Osteoblast (primary cell): ENCODE measurements around the gene AP1M1. TPM values are rescaled to one million over a fixed set of nuclear protein-coding genes. Genes with fewer than 3 reads are reported as not detected.
A peak's percentile ranks its signal among the peaks of the same experiment; 100 is the strongest.

Experiments used
- DNase-seq: peaks from one replicate; pipeline ENCODE4 v3.0.0; 2011; ENCODE audit warnings: low spot score, mixed read lengths; ENCODE audit not compliant: insufficient read length; ENCODE audit errors: missing footprints
- H2AFZ ChIP-seq: 2 replicates; pipeline ENCODE4 v1.6.0; 2011; ENCODE audit warnings: mild to moderate bottlenecking, low read length
- H3K27ac ChIP-seq: 2 replicates; pipeline ENCODE4 v1.5.1; 2011; ENCODE audit warnings: mild to moderate bottlenecking, low read depth, low read length, moderate library complexity
- H3K27me3 ChIP-seq: 2 replicates; pipeline ENCODE4 v1.6.0; 2012; ENCODE audit warnings: mild to moderate bottlenecking, control low read depth, inconsistent platforms, low read length, moderate library complexity; ENCODE audit not compliant: insufficient read depth
- H3K36me3 ChIP-seq: 2 replicates; pipeline ENCODE4 v1.5.1; 2011; ENCODE audit warnings: mild to moderate bottlenecking, low read length, control low read depth, moderate library complexity; ENCODE audit not compliant: insufficient read depth
- H3K4me1 ChIP-seq: 2 replicates; pipeline ENCODE4 v1.5.1; 2011; ENCODE audit warnings: mild to moderate bottlenecking, low read length, control low read depth, moderate library complexity; ENCODE audit not compliant: insufficient read depth
- H3K4me2 ChIP-seq: 2 replicates; pipeline ENCODE4 v1.6.0; 2011; ENCODE audit warnings: mild to moderate bottlenecking, low read length; ENCODE audit not compliant: insufficient read depth
- H3K4me3 ChIP-seq: fragments of 200-600 bp; sonication (generic); 3 replicates; pipeline ENCODE4 v1.5.1; 2012; ENCODE audit warnings: mild to moderate bottlenecking, low read length, inconsistent platforms; ENCODE audit not compliant: insufficient read depth
- H3K79me2 ChIP-seq: 2 replicates; pipeline ENCODE4 v1.6.0; 2012; ENCODE audit warnings: mild to moderate bottlenecking, low read length, control low read depth, inconsistent platforms; ENCODE audit not compliant: insufficient read depth
- H3K9me3 ChIP-seq: 2 replicates; pipeline ENCODE4 v1.5.1; 2011; ENCODE audit warnings: low read depth, low read length, control low read depth
- H4K20me1 ChIP-seq: 2 replicates; pipeline ENCODE4 v1.6.0; 2012; ENCODE audit warnings: mild to moderate bottlenecking, low read length, control low read depth; ENCODE audit not compliant: insufficient read depth
- CTCF ChIP-seq: IDR thresholded peaks from 2 replicates; pipeline ENCODE4 v1.5.1; 2011; ENCODE audit warnings: mild to moderate bottlenecking, low read depth, low read length, moderate library complexity; ENCODE audit errors: extremely low read depth
- total RNA-seq: library from RNA; depleted of rRNA; stranded (reverse); fragments of >200 nt; gene quantifications from 2 replicates; pipeline ENCODE4 v1.2.3, GENCODE V29; 2012

Gene AP1M1
- total RNA-seq, 1 donor: 52.1 TPM

- peaks cover 20% of the 10 kb centered on the region for H3K27me3 ChIP-seq
- no peak overlapping the region for H3K27ac ChIP-seq
- H3K4me3 ChIP-seq: no peak overlapping the region
- no peak for DNase-seq
- H3K9me3 ChIP-seq: no peaks in the 10 kb centered on the region
- no peaks in the 10 kb centered on the region for H3K36me3 ChIP-seq
- TF ChIP-seq CTCF: no peak
- H4K20me1 ChIP-seq: no peaks in the 10 kb centered on the region
- peak overlapping the region; percentile 16 for H3K4me2 ChIP-seq
- no peaks in the 10 kb centered on the region for H3K79me2 ChIP-seq
- H3K4me1 ChIP-seq: no peaks in the 10 kb centered on the region
- peak overlapping the region; percentile 38 for H2AFZ ChIP-seq
These were observed 75.2 kb downstream of the AP1M1 start for GRCh38 chr19:16272945-16273344.

GRCh38 chr19:16274447-16274846 is 76.7 kb downstream of the AP1M1 start:
- Histone ChIP-seq H2AFZ (no peak overlapping the region), H3K27ac (no peak overlapping the region), H3K36me3 (no peaks in the 10 kb centered on the region), H3K4me3 (no peak overlapping the region), H3K4me2 (no peak overlapping the region), H3K4me1 (peaks cover 5% of the 10 kb centered on the region), H3K79me2 (no peaks in the 10 kb centered on the region), H3K27me3 (peaks cover 20% of the 10 kb centered on the region), H4K20me1 (no peaks in the 10 kb centered on the region), H3K9me3 (no peaks in the 10 kb centered on the region)
- DNase-seq: no peak
- TF ChIP-seq CTCF: no peak

- Histone ChIP-seq H3K79me2 (no peaks in the 10 kb centered on the region), H3K27ac (no peak overlapping the region)
These were observed 82.6 kb downstream of the AP1M1 start for GRCh38 chr19:16280306-16280705.

GRCh38 chr19:16281743-16282142 is 84.0 kb downstream of the AP1M1 start:
- DNase-seq: no peak
- no peak for TF ChIP-seq CTCF
- peaks cover 27% of the 10 kb centered on the region for H3K4me1 ChIP-seq

More at GRCh38 chr19:16280306-16280705, 82.6 kb downstream of the AP1M1 start:
- Histone ChIP-seq H3K9me3 (no peaks in the 10 kb centered on the region), H3K4me1 (peaks cover 20% of the 10 kb centered on the region), H3K4me2 (no peak overlapping the region), H3K4me3 (no peak overlapping the region), H2AFZ (no peak overlapping the region), H3K27me3 (peaks cover 14% of the 10 kb centered on the region), H4K20me1 (no peaks in the 10 kb centered on the region), H3K36me3 (no peaks in the 10 kb centered on the region)
- DNase-seq: peak; percentile 8
- TF ChIP-seq CTCF: no peak

More at GRCh38 chr19:16281743-16282142, 84.0 kb downstream of the AP1M1 start:
- Histone ChIP-seq H3K4me3 (no peak overlapping the region), H3K36me3 (no peaks in the 10 kb centered on the region), H3K9me3 (no peaks in the 10 kb centered on the region), H3K27ac (no peak overlapping the region), H2AFZ (no peak overlapping the region), H3K4me2 (no peak overlapping the region), H3K27me3 (peaks cover 20% of the 10 kb centered on the region), H3K79me2 (no peaks in the 10 kb centered on the region), H4K20me1 (no peaks in the 10 kb centered on the region)
